HCT116 (cell line): Measurements from ENCODE around the gene PRR27. TPM values are rescaled to one million over a fixed set of nuclear protein-coding genes. Genes with fewer than 3 reads are reported as not detected.

ENCODE experiments used
- ATAC-seq: fragments of 200-7000 bp; cut with Tn5 transposase; 2 replicates; pipeline ENCODE4 v1.9.1; 2020; ENCODE audit warnings: mild to moderate bottlenecking, moderate library complexity
- BruUV-seq: library from RNA; stranded (reverse); fragments of 400-500 nt; replicated peaks from 2 replicates; lab custom pipeline; 2021; lab: Mats Ljungman, UMichigan
- CTCF ChIA-PET: fragments of 300-600 bp; sonication (Branson Sonifier 250); formaldehyde crosslinking; loops from one replicate; lab custom pipeline; 2021; ENCODE audit warnings: antibody characterized with exemption; lab: Charles Lee
- POLR2A ChIA-PET: fragments of 300-600, 350-600 bp; sonication (Branson Sonifier 250); formaldehyde crosslinking; loops from one replicate; lab custom pipeline; 2021; ENCODE audit warnings: antibody characterized with exemption; lab: Charles Lee
- RAD21 ChIA-PET, 2 experiments: fragments of 300-600 bp; sonication (Branson Sonifier 250); formaldehyde crosslinking; loops; one replicate each; lab custom pipeline; 2023; ENCODE audit warnings: low total read pairs in 2 of 2; ENCODE audit not compliant: uncharacterized antibody in 2 of 2, unreplicated experiment in 2 of 2, low non-redundant PET in 1 of 2; lab: Charles Lee
- DNase-seq: peaks from one replicate; pipeline ENCODE4 v3.0.0-alpha.2; 2010; ENCODE audit warnings: low read depth, low spot score
- H2AFZ ChIP-seq: fragments of 200-600 bp; shearing (Covaris generic), sonication (generic); 2 replicates; pipeline ENCODE4 v1.6.1; 2017; ENCODE audit warnings: low read depth, mixed run types, mixed read lengths, antibody characterized with exemption, low read length; ENCODE audit not compliant: poor library complexity, severe bottlenecking
- H3K27ac ChIP-seq: 2 replicates; pipeline ENCODE4 v1.5.1; 2012; ENCODE audit warnings: low read depth, low read length
- H3K27me3 ChIP-seq: fragments of 200-600 bp; sonication (generic); 2 replicates; pipeline ENCODE4 v1.6.1; 2016; ENCODE audit warnings: mixed run types, low read length, mixed read lengths; ENCODE audit not compliant: insufficient read depth
- H3K36me3 ChIP-seq, 2 experiments: fragments of 200-500 bp in 1 of 2; fragments of 200-600 bp in 1 of 2; sonication (Bioruptor generic) in 1 of 2; sonication (generic) in 1 of 2; 2 replicates each; pipeline versions ENCODE4 v1.5.1 to v1.6.1; 2014 to 2016; ENCODE audit warnings: low read length in 2 of 2, inconsistent platforms in 1 of 2, mixed read lengths in 1 of 2, mixed run types in 1 of 2; ENCODE audit not compliant: insufficient read depth in 2 of 2, control insufficient read depth in 1 of 2
- H3K4me1 ChIP-seq, 2 experiments: fragments of 200-600 bp in 1 of 2; sonication (generic) in 1 of 2; 2 replicates each; pipeline versions ENCODE4 v1.5.1 to v1.6.1; 2012 to 2017; ENCODE audit warnings: low read length in 2 of 2, inconsistent platforms in 1 of 2, mild to moderate bottlenecking in 1 of 2, mixed read lengths in 1 of 2, mixed run types in 1 of 2, moderate library complexity in 1 of 2; ENCODE audit not compliant: insufficient read depth in 2 of 2, control insufficient read depth in 1 of 2
- H3K4me2 ChIP-seq: fragments of 200-600 bp; sonication (generic); 2 replicates; pipeline ENCODE4 v1.6.1; 2017; ENCODE audit warnings: mixed run types, low read length, mixed read lengths
- H3K4me3 ChIP-seq, 2 experiments: fragments of 200-600 bp in 1 of 2; sonication (generic) in 1 of 2; replicated peaks in 1 of 2; 2 replicates each; pipeline ENCODE4 v1.5.1; 2011 to 2016; ENCODE audit warnings: low read length in 2 of 2, control low read depth in 1 of 2, low read depth in 1 of 2, mild to moderate bottlenecking in 1 of 2, mixed read lengths in 1 of 2, mixed run types in 1 of 2
- H3K79me2 ChIP-seq: fragments of 200-600 bp; sonication (generic); 2 replicates; pipeline ENCODE4 v1.6.1; 2017; ENCODE audit warnings: mild to moderate bottlenecking, mixed run types, low read length, moderate library complexity, mixed read lengths; ENCODE audit not compliant: insufficient read depth
- H3K9ac ChIP-seq: fragments of 200-600 bp; sonication (generic); 2 replicates; pipeline ENCODE4 v1.6.1; 2016; ENCODE audit warnings: low read length, mixed read lengths
- H3K9me2 ChIP-seq: fragments of 200-600 bp; sonication (generic), shearing (Covaris generic); 2 replicates; pipeline ENCODE4 v1.6.1; 2017; ENCODE audit warnings: mixed run types, mild to moderate bottlenecking, moderate library complexity; ENCODE audit not compliant: insufficient read depth
- H3K9me3 ChIP-seq, 2 experiments: fragments of 200-500 bp in 1 of 2; fragments of 200-600 bp in 1 of 2; sonication (Bioruptor generic) in 1 of 2; sonication (generic) in 1 of 2; 2 replicates each; pipeline ENCODE4 v1.6.1; 2014 to 2017; ENCODE audit warnings: low read length in 2 of 2, mixed read lengths in 2 of 2, inconsistent platforms in 1 of 2, low read depth in 1 of 2, mild to moderate bottlenecking in 1 of 2, mixed run types in 1 of 2, moderate library complexity in 1 of 2; ENCODE audit not compliant: control insufficient read depth in 1 of 2, insufficient read depth in 1 of 2
- H4K20me1 ChIP-seq: fragments of 200-600 bp; sonication (generic), shearing (Covaris generic); 2 replicates; pipeline ENCODE4 v1.6.1; 2017; ENCODE audit warnings: mixed run types, mild to moderate bottlenecking, moderate library complexity; ENCODE audit not compliant: insufficient read depth
- CBX3 ChIP-seq: IDR thresholded peaks from 2 replicates; pipeline ENCODE4 v1.6.1; 2012; ENCODE audit warnings: low read depth
- CTCF ChIP-seq, 3 experiments: fragments of 200-600 bp in 1 of 3; sonication (generic) in 1 of 3; IDR thresholded peaks in 2 of 3; conservative IDR thresholded peaks in 1 of 3; 2 replicates each; pipeline ENCODE4 v1.5.1; 2012 to 2017; ENCODE audit warnings: low read depth in 2 of 3, low read length in 2 of 3, antibody characterized with exemption in 1 of 3, borderline replicate concordance in 1 of 3, control low read depth in 1 of 3, mild to moderate bottlenecking in 1 of 3, mixed read lengths in 1 of 3, mixed run types in 1 of 3, moderate library complexity in 1 of 3; ENCODE audit not compliant: insufficient read depth in 1 of 3
- EZH2phosphoT487 ChIP-seq: fragments of 200-600 bp; IDR thresholded peaks from 2 replicates; pipeline ENCODE4 v1.6.1; 2018; ENCODE audit warnings: antibody characterized with exemption, borderline replicate concordance
- JUND ChIP-seq: IDR thresholded peaks from 2 replicates; pipeline ENCODE4 v1.6.1; 2012
- POLR2A ChIP-seq: IDR thresholded peaks from 2 replicates; pipeline ENCODE4 v1.7.0; 2011; ENCODE audit warnings: borderline replicate concordance; ENCODE audit not compliant: insufficient read depth, insufficient read length; ENCODE audit errors: extremely low read depth
- POLR2AphosphoS5 ChIP-seq: IDR thresholded peaks from 2 replicates; pipeline ENCODE4 v1.6.1; 2011; ENCODE audit warnings: mild to moderate bottlenecking, low read depth, low read length, moderate library complexity
- RAD21 ChIP-seq: IDR thresholded peaks from 2 replicates; pipeline ENCODE4 v1.6.1; 2012; ENCODE audit warnings: low read depth, mild to moderate bottlenecking
- SIN3A ChIP-seq: IDR thresholded peaks from 2 replicates; pipeline ENCODE4 v1.6.1; 2012; ENCODE audit warnings: low read depth
- SP1 ChIP-seq: IDR thresholded peaks from 2 replicates; pipeline ENCODE4 v1.6.1; 2012; ENCODE audit warnings: low read depth
- SRF ChIP-seq: IDR thresholded peaks from 2 replicates; pipeline ENCODE4 v1.6.1; 2012; ENCODE audit warnings: low read depth
- YY1 ChIP-seq: IDR thresholded peaks from 2 replicates; pipeline ENCODE4 v1.6.1; 2011; ENCODE audit warnings: low read length, low read depth, moderate library complexity, mild to moderate bottlenecking; ENCODE audit not compliant: insufficient replicate concordance; ENCODE audit errors: extremely low read depth
- ZNF274 ChIP-seq: fragments of 200-500 bp; sonication (Bioruptor generic); IDR thresholded peaks from 2 replicates; pipeline ENCODE4 v1.6.1; 2014; ENCODE audit warnings: mild to moderate bottlenecking, low read depth, low read length, inconsistent platforms
- intact Hi-C: fragments of 100-400 bp; cut with micrococcal nuclease; formaldehyde crosslinking; loops from 2 replicates; pipeline ENCODE4 v1.10.0; 2022
- total RNA-seq: library from RNA; stranded (reverse); gene quantifications from one replicate; pipeline ENCODE4 v1.2.1, GENCODE V29; 2021; ENCODE audit not compliant: unreplicated experiment
- TF ChIP-seq, protein P1 (sequence below): IDR thresholded peaks from 2 replicates; pipeline ENCODE4 v1.6.1; 2012; ENCODE audit warnings: low read depth

The PRR27 gene
- total RNA-seq, 1 experiment from 2014 or later: not detected

DNA sequence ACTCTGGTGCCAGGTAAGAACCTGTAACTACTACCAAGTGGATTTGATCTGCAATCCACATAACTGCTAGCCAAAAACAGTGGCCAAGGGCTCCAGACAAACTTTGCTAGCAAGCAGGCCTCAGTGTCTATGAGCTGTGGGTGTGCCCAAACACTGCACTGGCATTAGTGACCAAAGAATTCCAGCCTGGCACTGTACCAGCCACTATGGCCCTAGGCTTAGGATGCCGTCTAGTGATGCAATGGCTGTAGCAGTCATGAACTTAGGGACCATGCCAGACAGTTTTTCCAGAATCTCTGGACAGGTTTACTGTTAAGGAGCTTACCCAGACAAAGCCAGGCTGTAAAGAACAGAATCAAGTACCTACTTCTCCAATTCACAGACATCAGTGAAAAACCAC, 33.7 kb upstream of the PRR27 start (continued):
- TF ChIP-seq, protein P1, sequence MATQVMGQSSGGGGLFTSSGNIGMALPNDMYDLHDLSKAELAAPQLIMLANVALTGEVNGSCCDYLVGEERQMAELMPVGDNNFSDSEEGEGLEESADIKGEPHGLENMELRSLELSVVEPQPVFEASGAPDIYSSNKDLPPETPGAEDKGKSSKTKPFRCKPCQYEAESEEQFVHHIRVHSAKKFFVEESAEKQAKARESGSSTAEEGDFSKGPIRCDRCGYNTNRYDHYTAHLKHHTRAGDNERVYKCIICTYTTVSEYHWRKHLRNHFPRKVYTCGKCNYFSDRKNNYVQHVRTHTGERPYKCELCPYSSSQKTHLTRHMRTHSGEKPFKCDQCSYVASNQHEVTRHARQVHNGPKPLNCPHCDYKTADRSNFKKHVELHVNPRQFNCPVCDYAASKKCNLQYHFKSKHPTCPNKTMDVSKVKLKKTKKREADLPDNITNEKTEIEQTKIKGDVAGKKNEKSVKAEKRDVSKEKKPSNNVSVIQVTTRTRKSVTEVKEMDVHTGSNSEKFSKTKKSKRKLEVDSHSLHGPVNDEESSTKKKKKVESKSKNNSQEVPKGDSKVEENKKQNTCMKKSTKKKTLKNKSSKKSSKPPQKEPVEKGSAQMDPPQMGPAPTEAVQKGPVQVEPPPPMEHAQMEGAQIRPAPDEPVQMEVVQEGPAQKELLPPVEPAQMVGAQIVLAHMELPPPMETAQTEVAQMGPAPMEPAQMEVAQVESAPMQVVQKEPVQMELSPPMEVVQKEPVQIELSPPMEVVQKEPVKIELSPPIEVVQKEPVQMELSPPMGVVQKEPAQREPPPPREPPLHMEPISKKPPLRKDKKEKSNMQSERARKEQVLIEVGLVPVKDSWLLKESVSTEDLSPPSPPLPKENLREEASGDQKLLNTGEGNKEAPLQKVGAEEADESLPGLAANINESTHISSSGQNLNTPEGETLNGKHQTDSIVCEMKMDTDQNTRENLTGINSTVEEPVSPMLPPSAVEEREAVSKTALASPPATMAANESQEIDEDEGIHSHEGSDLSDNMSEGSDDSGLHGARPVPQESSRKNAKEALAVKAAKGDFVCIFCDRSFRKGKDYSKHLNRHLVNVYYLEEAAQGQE: no peak
- TF ChIP-seq POLR2A (no peak), YY1 (no peak)

DNA sequence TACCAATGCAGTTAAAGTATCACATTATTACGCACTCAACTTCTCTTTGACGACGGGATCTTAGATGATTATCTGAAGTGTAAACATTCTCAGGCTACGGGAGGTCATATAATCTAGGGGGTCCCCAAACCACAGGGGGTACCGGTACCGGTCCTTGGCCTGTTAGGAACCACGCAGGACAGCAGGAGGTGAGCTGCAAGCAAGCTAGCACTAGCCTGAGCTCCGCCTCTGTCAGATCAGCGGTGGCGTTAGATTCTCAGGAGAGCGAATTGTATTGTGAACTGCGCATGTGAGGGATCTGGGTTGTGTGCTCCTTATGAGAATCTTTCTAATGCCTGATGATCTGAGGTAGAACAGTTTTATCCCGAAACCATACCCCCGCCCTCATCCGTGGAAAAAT, 20.6 kb upstream of the PRR27 start:
- no peaks in the 10 kb centered on the region for H3K36me3 ChIP-seq
- H2AFZ ChIP-seq: no peak overlapping the region
- H3K9me2 ChIP-seq: no peaks in the 10 kb centered on the region
- TF ChIP-seq SRF: no peak
- TF ChIP-seq SP1: no peak
- TF ChIP-seq EZH2phosphoT487: no peak
- no peak for TF ChIP-seq RAD21
- TF ChIP-seq JUND: no peak
- TF ChIP-seq CBX3: no peak
- TF ChIP-seq SIN3A: no peak
- no peak for TF ChIP-seq ZNF274
- TF ChIP-seq POLR2A: no peak
- TF ChIP-seq CTCF (IDR thresholded peaks at IDR 0.05 in 2 of 3, conservative IDR thresholded peaks at IDR 0.05 in 1 of 3; ENCODE audit: borderline replicate concordance in 1 of 3, insufficient read depth in 1 of 3, low read depth in 2 of 3, low read length in 2 of 3): no peak
- TF ChIP-seq POLR2AphosphoS5: no peak
- TF ChIP-seq, all 23 proteins: peak for 0
- BruUV-seq: no TSS peak
- H3K27ac ChIP-seq: no peak overlapping the region
- H3K4me2 ChIP-seq: no peak overlapping the region
- no peak overlapping the region for H3K4me3 ChIP-seq
- no peaks in the 10 kb centered on the region for H3K27me3 ChIP-seq
- ChIA-PET RAD21 (no interaction called here), POLR2A (no interaction called here), CTCF (no interaction called here)
- no peaks in the 10 kb centered on the region for H3K9me3 ChIP-seq
- H3K4me1 ChIP-seq: no peaks in the 10 kb centered on the region
- no peaks in the 10 kb centered on the region for H4K20me1 ChIP-seq
- no peaks in the 10 kb centered on the region for H3K79me2 ChIP-seq
- no peak overlapping the region for H3K9ac ChIP-seq
- intact Hi-C loops: no loop called here
- DNase-seq (no peak), ATAC-seq (no peak)
